SK-N-SH (cell line): ENCODE measurements around the gene XXYLT1. TPM values are rescaled to one million over a fixed set of nuclear protein-coding genes. Genes with fewer than 3 reads are reported as not detected.

Experiments used
- CTCF ChIA-PET: fragments of 300-600, 350-600 bp; formaldehyde crosslinking; extraction: SDS; loops from one replicate; lab custom pipeline; 2021; lab: Yijun Ruan, JAX
- POLR2A ChIA-PET: fragments of 350-600 bp; sonication (Branson Sonifier 250); formaldehyde crosslinking; extraction: SDS; loops from one replicate; lab custom pipeline; 2020; ENCODE audit warnings: antibody characterized with exemption, inconsistent platforms; lab: Yijun Ruan, JAX
- DNase-seq: peaks from one replicate; pipeline ENCODE4 v3.0.0; 2012
- H2AFZ ChIP-seq: fragments of 200-600 bp; sonication (generic); 2 replicates; pipeline ENCODE4 v1.8.1; 2016; ENCODE audit warnings: antibody characterized with exemption, mild to moderate bottlenecking, low read depth
- H3F3A ChIP-seq: fragments of 200-600 bp; sonication (generic); replicated peaks from 2 replicates; pipeline ENCODE3; 2016; ENCODE audit warnings: antibody characterized with exemption, mild to moderate bottlenecking; ENCODE audit not compliant: insufficient read depth
- H3K27ac ChIP-seq, 2 experiments: fragments of 200-500 bp in 1 of 2; fragments of 200-600 bp in 1 of 2; sonication (Bioruptor generic) in 1 of 2; sonication (generic), shearing (Covaris generic) in 1 of 2; 2 replicates each; pipeline versions ENCODE4 v1.5.1 to v1.6.1; 2014 to 2016; ENCODE audit warnings: low read depth in 2 of 2, inconsistent platforms in 1 of 2, low read length in 1 of 2, mild to moderate bottlenecking in 1 of 2, mixed read lengths in 1 of 2
- H3K27me3 ChIP-seq: fragments of 200-600 bp; sonication (generic), shearing (Covaris generic); 2 replicates; pipeline ENCODE4 v1.6.1; 2016; ENCODE audit warnings: mixed run types; ENCODE audit not compliant: insufficient read depth
- H3K36me3 ChIP-seq, 2 experiments: fragments of 200-500 bp in 1 of 2; fragments of 200-600 bp in 1 of 2; sonication (Bioruptor generic) in 1 of 2; sonication (generic) in 1 of 2; replicated peaks in 1 of 2; 2 replicates each; pipeline versions ENCODE3 to v1.5.1; 2014 to 2016; ENCODE audit warnings: low read length in 1 of 2, mild to moderate bottlenecking in 1 of 2; ENCODE audit not compliant: insufficient read depth in 2 of 2, control insufficient read depth in 1 of 2
- H3K4me1 ChIP-seq, 2 experiments: fragments of 200-500 bp in 1 of 2; fragments of 200-600 bp in 1 of 2; sonication (Bioruptor generic) in 1 of 2; sonication (generic), shearing (Covaris generic) in 1 of 2; 2 replicates each; pipeline versions ENCODE4 v1.5.1 to v1.6.1; 2014 to 2016; ENCODE audit warnings: low read depth in 1 of 2, low read length in 1 of 2, mixed run types in 1 of 2; ENCODE audit not compliant: insufficient read depth in 2 of 2, control insufficient read depth in 1 of 2
- H3K4me2 ChIP-seq: fragments of 200-600 bp; sonication (generic), shearing (Covaris generic); 2 replicates; pipeline ENCODE4 v1.6.1; 2017; ENCODE audit warnings: mixed run types
- H3K4me3 ChIP-seq, 2 experiments: fragments of 200-500 bp in 1 of 2; fragments of 200-600 bp in 1 of 2; sonication (Bioruptor generic) in 1 of 2; sonication (generic), shearing (Covaris generic) in 1 of 2; 2 replicates each; pipeline versions ENCODE4 v1.5.1 to v1.8.1; 2014 to 2016; ENCODE audit warnings: low read depth in 2 of 2, inconsistent platforms in 1 of 2, low read length in 1 of 2, mild to moderate bottlenecking in 1 of 2, mixed read lengths in 1 of 2, moderate library complexity in 1 of 2
- H3K79me2 ChIP-seq: fragments of 200-600 bp; sonication (generic); 2 replicates; pipeline ENCODE4 v1.8.1; 2017; ENCODE audit warnings: mild to moderate bottlenecking; ENCODE audit not compliant: insufficient read depth
- H3K9ac ChIP-seq: fragments of 200-600 bp; sonication (generic); 2 replicates; pipeline ENCODE4 v1.6.1; 2017; ENCODE audit warnings: mixed run types
- H3K9me2 ChIP-seq: fragments of 200-600 bp; sonication (generic); 2 replicates; pipeline ENCODE4 v1.6.1; 2017; ENCODE audit warnings: mixed run types
- H3K9me3 ChIP-seq: fragments of 200-600 bp; sonication (generic); 2 replicates; pipeline ENCODE4 v1.6.1; 2017; ENCODE audit warnings: mixed run types, mild to moderate bottlenecking, moderate library complexity
- H4K20me1 ChIP-seq: fragments of 200-600 bp; sonication (generic); 2 replicates; pipeline ENCODE4 v1.6.1; 2017; ENCODE audit warnings: mild to moderate bottlenecking, mixed run types; ENCODE audit not compliant: insufficient read depth
- CHD2 ChIP-seq: fragments of 150-350 bp; IDR thresholded peaks from 2 replicates; pipeline ENCODE4 v1.6.1; 2018; ENCODE audit warnings: low read length; ENCODE audit not compliant: partially characterized antibody
- GABPA ChIP-seq: IDR thresholded peaks from 2 replicates; pipeline ENCODE4 v1.4.0; 2012; ENCODE audit warnings: low read depth, mild to moderate bottlenecking
- GATA2 ChIP-seq: sonication (generic); formaldehyde crosslinking; IDR thresholded peaks from 2 replicates; pipeline ENCODE4 v1.5.0; 2020; ENCODE audit warnings: mild to moderate bottlenecking, missing genetic modification reagents
- MXI1 ChIP-seq: IDR thresholded peaks from 2 replicates; pipeline ENCODE4 v1.6.1; 2012; ENCODE audit warnings: mild to moderate bottlenecking, low read depth, low read length, improper control_type of control experiment
- PBX3 ChIP-seq: IDR thresholded peaks from 2 replicates; pipeline ENCODE4; 2012
- RAD21 ChIP-seq: IDR thresholded peaks from 2 replicates; pipeline ENCODE4 v1.6.1; 2012; ENCODE audit warnings: mild to moderate bottlenecking, low read length
- RCOR1 ChIP-seq: fragments of 150-350 bp; IDR thresholded peaks from 2 replicates; pipeline ENCODE4 v1.6.1; 2017; ENCODE audit warnings: antibody characterized with exemption, low read length
- REST ChIP-seq: IDR thresholded peaks from 2 replicates; pipeline ENCODE4 v1.6.1; 2012; ENCODE audit warnings: mild to moderate bottlenecking, low read depth, low read length, moderate library complexity
- RFX5 ChIP-seq: IDR thresholded peaks from 2 replicates; pipeline ENCODE4 v1.6.1; 2012; ENCODE audit warnings: mild to moderate bottlenecking, improper control_type of control experiment, low read length
- RXRA ChIP-seq: IDR thresholded peaks from 2 replicates; pipeline ENCODE4 v1.4.0; 2012; ENCODE audit warnings: low read depth, mild to moderate bottlenecking, borderline replicate concordance
- SIN3A ChIP-seq: IDR thresholded peaks from 2 replicates; pipeline ENCODE4 v1.6.1; 2012; ENCODE audit warnings: low read depth, mild to moderate bottlenecking, low read length, moderate library complexity, borderline replicate concordance
- TCF12 ChIP-seq: IDR thresholded peaks from 2 replicates; pipeline ENCODE4 v1.4.0; 2012
- USF1 ChIP-seq: IDR thresholded peaks from 2 replicates; pipeline ENCODE4 v1.4.0; 2012; ENCODE audit warnings: low read depth, borderline replicate concordance
- USF2 ChIP-seq: fragments of 150-350 bp; IDR thresholded peaks from 2 replicates; pipeline ENCODE4 v1.6.1; 2017; ENCODE audit warnings: antibody characterized with exemption, low read length, low read depth, borderline replicate concordance
- YY1 ChIP-seq: IDR thresholded peaks from 2 replicates; pipeline ENCODE4 v1.4.0; 2012; ENCODE audit warnings: low read depth, mild to moderate bottlenecking
- ZBTB33 ChIP-seq: IDR thresholded peaks from 2 replicates; pipeline ENCODE4 v1.4.0; 2012; ENCODE audit warnings: low read depth, borderline replicate concordance
- WGBS: methylation state at CpG from one replicate; pipeline ENCODE4 v1.1.6; 2017; ENCODE audit warnings: low lambda C conversion rate; 5-methylcytosine and 5-hydroxymethylcytosine counted together
- polyA plus RNA-seq, 3 experiments: library from polyadenylated mRNA; depleted of rRNA; stranded (reverse); fragments of >200 nt; gene quantifications; 2 replicates each; pipeline ENCODE4 v1.2.3, GENCODE V29; 2012

XXYLT1 gene
- polyA plus RNA-seq, 1 of the 3 experiments (the other 2 are of a cell fraction) = 22.6 TPM

GRCh38 chr3:195250473-195251251 lies 20.3 kb downstream of the XXYLT1 start:
- 0 out of 2 replicates have a peak, but pooled peaks cover 3% of the 10 kb centered on the region for H4K20me1 ChIP-seq
- no peaks in the 10 kb centered on the region for H3K9me2 ChIP-seq
- TF ChIP-seq RAD21 = peak; percentile 50
- TF ChIP-seq PBX3 = no peak
- no peaks in the 10 kb centered on the region for H3K27me3 ChIP-seq
- H3F3A ChIP-seq = peaks cover 4% of the 10 kb centered on the region
- H2AFZ ChIP-seq = no peak overlapping the region
- H3K9me3 ChIP-seq = no peaks in the 10 kb centered on the region
- peak overlapping the region in 1 of 2 experiments; percentile 41; a peak in 2 of 4 replicates for H3K27ac ChIP-seq
- WGBS = 92% methylated on average over 10 of the region's 14 CpGs
- ChIA-PET CTCF (interaction anchor here (0.6 to 4.4 kb wide), 6 partner anchors 10 to 567 kb away, joined by 3 to 23 read pairs (median 3); partner anchors contain the start of gene FAM43A), POLR2A (no interaction called here)
- H3K79me2 ChIP-seq = peaks cover 57% of the 10 kb centered on the region
- H3K4me2 ChIP-seq = no peak overlapping the region
- no peak overlapping the region for H3K9ac ChIP-seq
- DNase-seq = no peak
- peaks cover 15 to 79% of the 10 kb centered on the region in 2 experiments for H3K4me1 ChIP-seq
- no peaks in the 10 kb centered on the region for H3K36me3 ChIP-seq
- H3K4me3 ChIP-seq = no peak overlapping the region

GRCh38 chr3:195249858-195250464 lies 21.0 kb downstream of the XXYLT1 start:
- no peaks in the 10 kb centered on the region for H3K27me3 ChIP-seq
- H3K36me3 ChIP-seq = no peaks in the 10 kb centered on the region
- H3K9me3 ChIP-seq = no peaks in the 10 kb centered on the region
- CTCF ChIA-PET = interaction anchor here (0.8 to 4.4 kb wide), 5 partner anchors 11 to 578 kb away, joined by 3 to 23 read pairs (median 4); partner anchors contain the start of genes FAM43A, LSG1 and XXYLT1
- no peak overlapping the region for H3K4me2 ChIP-seq
- peaks cover 15 to 72% of the 10 kb centered on the region in 2 experiments for H3K4me1 ChIP-seq
- no peak overlapping the region for H2AFZ ChIP-seq
- no peak overlapping the region for H3K9ac ChIP-seq
- no peak for DNase-seq
- H3K4me3 ChIP-seq = no peak overlapping the region
- POLR2A ChIA-PET = interaction anchor here (0.7 kb wide), 1 partner anchor 9 kb away, joined by 3 read pairs; no protein-coding TSS in a partner anchor
- H4K20me1 ChIP-seq = 0 out of 2 replicates have a peak, but pooled peaks cover 3% of the 10 kb centered on the region
- TF ChIP-seq GATA2 (CRISPR knock-in tag) = no peak
- no peak for TF ChIP-seq RXRA
- no peak for TF ChIP-seq SIN3A
- TF ChIP-seq RFX5 = no peak
- TF ChIP-seq RCOR1 = no peak
- no peak for TF ChIP-seq MXI1
- no peak for TF ChIP-seq TCF12
- no peak for TF ChIP-seq USF1
- TF ChIP-seq REST = no peak
- TF ChIP-seq CHD2 = no peak
- no peak for TF ChIP-seq RAD21
- TF ChIP-seq YY1 = no peak
- no peak for TF ChIP-seq ZBTB33
- no peak for TF ChIP-seq GABPA
- TF ChIP-seq USF2 = no peak
- H3K27ac ChIP-seq = peak overlapping the region in 1 of 2 experiments; percentile 17; a peak in 1 of 4 replicates
- no peaks in the 10 kb centered on the region for H3K9me2 ChIP-seq
- peaks cover 57% of the 10 kb centered on the region for H3K79me2 ChIP-seq
- 86% methylated on average over 11 of the region's 11 CpGs for WGBS
- peaks cover 4% of the 10 kb centered on the region for H3F3A ChIP-seq
